Measurements from ENCODE around the gene SBF1. TPM values are rescaled to one million over a fixed set of nuclear protein-coding genes. Genes with fewer than 3 reads are reported as not detected.

The SBF1 gene
- total RNA-seq, 2 donors from 2014 or later: 41.1 to 57.1 TPM

GRCh38 chr22:50487290-50488005, 12.6 kb upstream of the SBF1 start:
- TF ChIP-seq CTCF (IDR thresholded peaks at IDR 0.05): no peak
- no peak for DNase-seq (ENCODE audit: low spot score)
- H3K9me3 ChIP-seq: no peaks in the 10 kb centered on the region
- H3K27ac ChIP-seq: no peak overlapping the region
- H3K36me3 ChIP-seq: no peaks in the 10 kb centered on the region
- H3K4me1 ChIP-seq: no peaks in the 10 kb centered on the region
- H3K27me3 ChIP-seq: peaks cover 0 to 6% of the 10 kb centered on the region in 2 donors
- H3K4me3 ChIP-seq: no peak overlapping the region

DNA sequence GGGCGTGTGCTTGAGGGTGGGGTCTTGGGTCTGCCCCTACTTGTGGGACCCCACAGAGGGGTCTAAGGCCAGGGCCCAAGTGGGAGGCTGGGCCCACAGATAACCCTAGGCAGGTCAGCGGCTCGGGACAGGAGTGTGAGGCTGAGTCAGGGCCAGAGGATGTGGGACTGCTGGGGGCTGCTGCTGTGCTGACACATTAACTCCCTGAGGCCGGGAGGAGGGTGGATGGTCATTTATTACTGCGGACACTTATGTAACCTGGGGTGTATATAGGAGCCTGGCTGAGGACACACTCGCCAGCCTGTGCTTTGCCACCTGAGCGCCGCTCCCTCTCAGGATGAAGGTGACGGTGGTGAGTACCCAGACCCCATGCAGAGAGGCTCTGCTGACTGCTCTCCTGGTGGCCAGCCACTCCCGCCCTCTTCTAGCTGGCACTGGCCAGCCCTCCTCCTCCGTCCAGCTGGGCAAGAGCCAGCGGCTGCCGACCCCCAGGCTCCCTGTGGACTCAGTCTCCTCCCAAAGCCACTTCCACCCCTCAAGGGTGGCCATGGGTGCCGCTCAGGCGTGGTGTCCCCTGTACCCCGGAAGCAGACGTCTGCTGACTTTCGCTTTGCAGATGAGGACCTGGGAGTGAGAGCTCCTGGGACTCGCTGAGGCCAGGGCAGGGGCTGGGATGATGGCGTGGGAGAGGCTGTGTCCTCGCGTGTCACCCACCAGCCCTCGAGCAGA, 11.9 kb upstream of the SBF1 start, which contains the start of gene MIOX:
TSS of gene MIOX (plus strand) at position 299 of the 729 bp plus-strand sequence. CDS start at position 338, 39 bp downstream.
- H3K9me3 ChIP-seq: no peaks in the 10 kb centered on the region

GRCh38 chr22:50485221-50486131, 10.6 kb upstream of the SBF1 start:
- no peak for TF ChIP-seq CTCF (IDR thresholded peaks at IDR 0.05)
- H3K4me3 ChIP-seq: no peak overlapping the region
- H3K36me3 ChIP-seq: no peaks in the 10 kb centered on the region
- H3K9me3 ChIP-seq: no peaks in the 10 kb centered on the region
- H3K27ac ChIP-seq: no peak overlapping the region
- H3K4me1 ChIP-seq: peaks cover 0 to 14% of the 10 kb centered on the region in 2 donors
- DNase-seq (ENCODE audit: low spot score): no peak
- H3K27me3 ChIP-seq: peaks cover 12 to 23% of the 10 kb centered on the region in 2 donors

More for the DNA sequence above, 11.9 kb upstream of the SBF1 start, which contains the start of gene MIOX:
- Histone ChIP-seq H3K27me3 (peaks cover 6 to 13% of the 10 kb centered on the region in 2 donors), H3K4me3 (no peak within 1 kb of the TSS), H3K4me1 (peaks cover 0 to 5% of the 10 kb centered on the region in 2 donors), H3K36me3 (no peaks in the 10 kb centered on the region), H3K27ac (no peak within 1 kb of the TSS)
- TF ChIP-seq CTCF (IDR thresholded peaks at IDR 0.05): no peak
- DNase-seq (ENCODE audit: low spot score): no peak

GRCh38 chr22:50483977-50484853, 9.4 kb upstream of the SBF1 start:
- Histone ChIP-seq H3K4me3 (no peak overlapping the region), H3K27me3 (peaks cover 12 to 23% of the 10 kb centered on the region in 2 donors)
- no peak for TF ChIP-seq CTCF (IDR thresholded peaks at IDR 0.05)

DNA sequence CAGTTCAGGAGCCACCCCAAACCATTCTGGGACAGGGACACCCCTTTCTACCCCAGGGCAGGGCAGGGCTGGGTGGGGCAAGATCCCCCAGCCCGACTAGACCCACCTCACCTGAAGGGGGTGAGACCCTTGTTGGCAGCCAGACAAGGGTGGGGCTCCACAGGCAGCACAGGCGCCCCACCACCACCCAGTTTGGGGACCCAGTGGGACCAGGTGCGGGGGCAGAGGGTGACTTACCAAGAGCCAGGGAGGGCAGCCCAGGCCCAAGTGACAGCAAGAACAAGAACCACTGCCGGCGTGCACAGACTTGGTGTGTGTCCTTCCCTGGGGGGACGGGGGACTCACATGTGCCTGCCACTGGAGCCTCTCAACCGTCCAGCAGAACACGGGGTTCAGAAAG, 8.7 kb upstream of the SBF1 start:
- H3K27ac ChIP-seq: no peak overlapping the region
- H3K9me3 ChIP-seq: no peaks in the 10 kb centered on the region
- peaks cover 0 to 14% of the 10 kb centered on the region in 2 donors for H3K4me1 ChIP-seq
- H3K36me3 ChIP-seq: no peaks in the 10 kb centered on the region
- H3K4me3 ChIP-seq: no peak overlapping the region
- H3K27me3 ChIP-seq: peaks cover 12 to 23% of the 10 kb centered on the region in 2 donors
- DNase-seq (ENCODE audit: low spot score): no peak
- TF ChIP-seq CTCF (IDR thresholded peaks at IDR 0.05): no peak

More at GRCh38 chr22:50483977-50484853, 9.4 kb upstream of the SBF1 start:
- Histone ChIP-seq H3K9me3 (no peaks in the 10 kb centered on the region), H3K36me3 (no peaks in the 10 kb centered on the region), H3K27ac (no peak overlapping the region), H3K4me1 (peaks cover 0 to 14% of the 10 kb centered on the region in 2 donors)
- DNase-seq (ENCODE audit: low spot score): no peak
